Breast epithelium (tissue), 4 donors: ENCODE data around the gene SMARCE1. TPM values are rescaled to one million over a fixed set of nuclear protein-coding genes. Genes with fewer than 3 reads are reported as not detected.

ENCODE experiments used
- DNase-seq, 2 donors: peaks; one replicate each; pipeline ENCODE4 v3.0.0-alpha.2; 2019; ENCODE audit warnings: low spot score in 2 of 2
- H3K27ac ChIP-seq, 2 donors: fragments of 200-600 bp; sonication (generic) in 1 of 2; one replicate each; pipeline ENCODE4 v1.5.1; 2016 to 2019; ENCODE audit warnings: mild to moderate bottlenecking in 1 of 2
- H3K27me3 ChIP-seq, 2 donors: fragments of 200-600 bp; sonication (generic) in 1 of 2; one replicate each; pipeline versions ENCODE4 v1.5.1 to v1.6.0; 2017 to 2019; ENCODE audit warnings: control low read depth in 1 of 2, mild to moderate bottlenecking in 1 of 2
- H3K36me3 ChIP-seq: fragments of 200-600 bp; one replicate; pipeline ENCODE4 v1.5.1; 2019
- H3K4me1 ChIP-seq, 2 donors: fragments of 200-600 bp; sonication (generic); one replicate each; pipeline ENCODE4 v1.5.1; 2016 to 2019; ENCODE audit warnings: control low read depth in 1 of 2
- H3K4me3 ChIP-seq, 3 donors: fragments of 200-600 bp; sonication (generic); 1 replicate in 2 of 3; 2 replicates in 1 of 3; pipeline ENCODE4 v1.5.1; 2016 to 2019; ENCODE audit warnings: mild to moderate bottlenecking in 3 of 3, moderate library complexity in 2 of 3
- H3K9me3 ChIP-seq, 2 donors: fragments of 200-600 bp; sonication (generic) in 1 of 2; one replicate each; pipeline ENCODE4 v1.5.1; 2016 to 2019; ENCODE audit warnings: control low read depth in 1 of 2
- CTCF ChIP-seq, 3 donors: fragments of 450-650 bp; IDR thresholded peaks; one replicate each; pipeline ENCODE4 v1.5.1; 2016 to 2017; ENCODE audit warnings: antibody characterized with exemption in 3 of 3, mild to moderate bottlenecking in 3 of 3, moderate library complexity in 3 of 3
- POLR2A ChIP-seq: fragments of 450-650 bp; IDR thresholded peaks from one replicate; pipeline ENCODE4 v1.6.1; 2016; ENCODE audit warnings: antibody characterized with exemption, mild to moderate bottlenecking, moderate library complexity
- POLR2AphosphoS5 ChIP-seq, 3 donors: sonication (generic); formaldehyde crosslinking; IDR thresholded peaks; one replicate each; pipeline ENCODE4 v1.6.1; 2017; ENCODE audit warnings: antibody characterized with exemption in 3 of 3
- intact Hi-C: fragments of 100-400 bp; cut with DNase I; formaldehyde crosslinking; loops from one replicate; pipeline ENCODE4 v1.15.1; 2023; ENCODE audit warnings: low total_unique reads
- total RNA-seq, 3 donors: library from RNA; depleted of rRNA; stranded (reverse); fragments of >200 nt; gene quantifications; one replicate each; pipeline ENCODE4 v1.1.0, GENCODE V29; 2016

SMARCE1 gene
- total RNA-seq = 100 to 1,000 TPM in 1 of 3 donors, 10 to 100 TPM in 2; 91.4 to 122 (median 98.4) TPM

DNA sequence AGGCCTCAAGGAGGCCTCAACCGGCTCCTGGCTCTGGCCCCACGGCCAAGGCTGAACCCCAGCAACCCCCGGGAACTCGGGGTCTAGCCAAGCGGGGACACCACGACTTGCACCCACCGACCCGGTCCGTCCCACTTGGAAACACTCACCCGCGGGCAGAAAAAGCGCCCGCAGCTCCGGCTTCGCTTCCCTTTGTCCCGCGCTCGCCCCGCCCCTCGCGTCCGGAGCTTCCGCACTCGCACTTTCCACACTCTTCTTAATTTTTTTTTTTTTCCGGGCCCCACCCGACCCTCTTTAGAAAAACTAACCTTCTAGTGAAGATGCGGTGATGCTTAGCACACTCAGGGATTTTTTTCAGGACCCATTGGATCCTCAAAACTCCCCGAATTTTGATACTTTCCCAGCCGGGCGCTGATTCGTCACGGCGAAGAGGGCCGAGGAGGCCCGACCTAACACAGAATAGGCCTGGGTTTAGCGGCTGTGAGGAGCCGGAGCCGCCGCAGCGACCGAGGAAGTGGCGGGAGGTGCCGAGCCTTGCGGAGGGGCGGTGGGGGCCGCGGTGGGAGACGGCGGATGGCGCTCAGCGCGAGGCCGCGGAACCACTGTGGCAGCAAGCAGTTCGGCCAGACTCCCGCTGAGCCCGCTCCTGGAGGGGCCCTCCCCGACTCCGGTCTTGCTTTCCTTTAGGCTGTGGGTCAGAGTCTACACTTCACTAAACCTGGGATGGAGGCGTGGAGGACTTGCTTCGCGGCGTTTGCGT lies at the start of gene SMARCE1:
Gene SMARCE1, minus strand, starts transcription at position 195 of the 760 bp plus-strand sequence. CDS start 2,016 bp downstream, outside the sequence.
- peak in 1 of 3 donors; percentile 11 for TF ChIP-seq CTCF (IDR thresholded peaks at IDR 0.05)
- TF ChIP-seq POLR2AphosphoS5 (IDR thresholded peaks at IDR 0.05) = peak; percentile 13 to 68 (median 39)
- peak; percentile 23 for TF ChIP-seq POLR2A

GRCh38 chr17:40697297-40697696 lies 49.7 kb upstream of the SMARCE1 start:
- no peaks in the 10 kb centered on the region for H3K36me3 ChIP-seq
- H3K27ac ChIP-seq = no peak overlapping the region
- no peak for DNase-seq
- H3K4me1 ChIP-seq = peaks cover 0 to 6% of the 10 kb centered on the region in 2 donors
- H3K27me3 ChIP-seq = no peaks in the 10 kb centered on the region
- no peak overlapping the region for H3K4me3 ChIP-seq
- TF ChIP-seq POLR2A (no peak), CTCF (IDR thresholded peaks at IDR 0.05) (no peak)
- H3K9me3 ChIP-seq = no peaks in the 10 kb centered on the region
- intact Hi-C loops = no loop called here

More for the DNA sequence above, at the start of gene SMARCE1:
- intact Hi-C loops = no loop called here
- peak within 1 kb of the TSS; percentile 99 for H3K27ac ChIP-seq
- H3K4me3 ChIP-seq = peak within 1 kb of the TSS; percentile 77 to 92 (median 90)
- peak; percentile 50 to 59 for DNase-seq
- peaks cover 0 to 17% of the 10 kb centered on the region in 2 donors for H3K4me1 ChIP-seq
- H3K36me3 ChIP-seq = no peaks in the 10 kb centered on the region
- no peaks in the 10 kb centered on the region for H3K9me3 ChIP-seq
- no peaks in the 10 kb centered on the region for H3K27me3 ChIP-seq

DNA sequence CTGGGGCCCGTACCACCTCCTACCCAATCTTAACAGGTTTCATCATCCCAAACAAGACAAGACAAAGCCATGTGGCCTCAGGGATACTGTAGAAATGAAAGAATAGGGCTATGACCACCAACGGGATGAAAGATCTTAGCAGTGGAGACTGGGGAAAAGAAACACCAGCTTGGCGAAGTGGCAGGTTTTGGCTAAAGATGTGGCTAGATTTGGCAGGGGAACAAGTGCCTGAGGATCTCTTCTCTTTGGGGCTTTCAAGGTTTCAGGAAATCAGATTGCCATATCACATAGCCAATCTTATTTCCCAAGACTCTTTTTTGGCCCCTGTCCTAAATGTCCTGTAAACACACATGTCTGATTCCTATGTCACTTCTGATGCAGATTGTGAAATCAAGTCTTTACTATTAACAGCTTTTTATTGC lies 49.0 kb upstream of the SMARCE1 start:
- no peaks in the 10 kb centered on the region for H3K9me3 ChIP-seq
- H3K4me1 ChIP-seq = peaks cover 0 to 6% of the 10 kb centered on the region in 2 donors
- H3K4me3 ChIP-seq = no peak overlapping the region
- peak overlapping the region; percentile 41 to 58 for H3K27ac ChIP-seq
- no peaks in the 10 kb centered on the region for H3K36me3 ChIP-seq
- no peak for DNase-seq
- intact Hi-C loops = no loop called here
- TF ChIP-seq POLR2A = no peak
- TF ChIP-seq POLR2AphosphoS5 (IDR thresholded peaks at IDR 0.05) = no peak
- TF ChIP-seq CTCF (IDR thresholded peaks at IDR 0.05) = no peak
- H3K27me3 ChIP-seq = no peaks in the 10 kb centered on the region

DNA sequence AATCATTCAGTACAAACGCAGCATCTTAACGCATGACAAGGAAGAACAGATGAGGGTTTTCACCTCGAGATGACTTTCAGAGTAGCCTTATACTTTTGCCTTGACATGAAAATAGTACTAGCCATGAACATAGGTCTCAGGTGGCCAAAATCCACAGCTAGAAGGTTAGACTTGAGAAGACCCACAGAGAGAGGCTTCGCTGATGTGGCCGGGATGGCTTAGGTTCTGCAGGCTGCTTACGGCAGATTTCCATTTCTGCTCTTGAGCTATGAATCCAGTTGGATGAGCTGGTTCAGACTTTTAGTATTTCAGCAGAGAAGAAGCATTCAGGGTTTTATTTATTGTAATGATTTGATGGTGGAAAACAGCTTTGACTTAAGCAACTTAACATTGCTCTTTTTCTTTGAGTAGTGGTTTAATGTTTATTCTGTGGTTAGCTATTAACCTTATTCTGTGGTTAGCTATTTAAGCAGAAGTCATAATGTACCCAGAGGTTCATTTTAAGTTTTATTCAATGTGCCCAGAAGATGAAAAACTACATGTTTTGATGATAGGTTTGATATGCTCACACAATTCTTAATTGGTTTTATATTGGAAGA lies 48.4 kb upstream of the SMARCE1 start:
- Histone ChIP-seq H3K27ac (peak overlapping the region; percentile 33 to 58), H3K27me3 (no peaks in the 10 kb centered on the region), H3K9me3 (no peaks in the 10 kb centered on the region), H3K4me3 (no peak overlapping the region), H3K4me1 (peaks cover 0 to 6% of the 10 kb centered on the region in 2 donors), H3K36me3 (no peaks in the 10 kb centered on the region)
- TF ChIP-seq POLR2A (no peak), POLR2AphosphoS5 (IDR thresholded peaks at IDR 0.05) (no peak), CTCF (IDR thresholded peaks at IDR 0.05) (no peak)
- intact Hi-C loops = no loop called here
- DNase-seq = no peak

DNA sequence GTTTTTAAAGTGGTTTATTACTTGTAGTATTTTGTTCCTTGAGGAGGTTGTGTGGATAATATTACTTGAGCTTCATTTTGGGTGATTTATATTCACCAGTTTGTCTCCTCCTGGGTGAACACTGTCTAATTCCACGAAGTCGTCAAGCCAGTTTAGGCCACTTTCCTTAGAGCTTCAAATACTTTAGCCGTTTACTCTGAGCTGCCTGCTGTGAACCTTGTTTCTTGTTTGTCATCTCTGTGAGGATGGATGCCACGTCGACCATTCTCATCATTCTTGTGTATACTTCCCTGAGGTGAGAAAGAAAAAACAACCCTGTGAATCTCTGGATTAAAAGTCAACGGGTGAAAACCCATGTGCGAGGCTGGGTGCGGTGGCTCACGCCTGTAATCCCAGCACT lies 47.0 kb upstream of the SMARCE1 start:
- H3K9me3 ChIP-seq = no peaks in the 10 kb centered on the region
- H3K27me3 ChIP-seq = no peaks in the 10 kb centered on the region
- DNase-seq = peak in 1 of 2 donors; percentile 43
- peak overlapping the region in 1 of 2 donors; percentile 39 for H3K27ac ChIP-seq
- TF ChIP-seq POLR2AphosphoS5 (IDR thresholded peaks at IDR 0.05) (no peak), CTCF (IDR thresholded peaks at IDR 0.05) (no peak), POLR2A (no peak)
- no peak overlapping the region for H3K4me3 ChIP-seq
- peaks cover 0 to 6% of the 10 kb centered on the region in 2 donors for H3K4me1 ChIP-seq
- intact Hi-C loops = no loop called here
- no peaks in the 10 kb centered on the region for H3K36me3 ChIP-seq
